Kidney capillary endothelial cell (primary cell): ENCODE measurements around the gene CEACAM4.
"Not testable (repeated sequence)": the region's sequence is repeated elsewhere in the genome, so short reads cannot be mapped to it uniquely, and the experiment has no call there.

Experiments
- DNase-seq: peaks from one replicate; pipeline ENCODE4 v3.0.0-alpha.2; 2018; ENCODE audit warnings: low spot score

CEACAM4 gene

DNA sequence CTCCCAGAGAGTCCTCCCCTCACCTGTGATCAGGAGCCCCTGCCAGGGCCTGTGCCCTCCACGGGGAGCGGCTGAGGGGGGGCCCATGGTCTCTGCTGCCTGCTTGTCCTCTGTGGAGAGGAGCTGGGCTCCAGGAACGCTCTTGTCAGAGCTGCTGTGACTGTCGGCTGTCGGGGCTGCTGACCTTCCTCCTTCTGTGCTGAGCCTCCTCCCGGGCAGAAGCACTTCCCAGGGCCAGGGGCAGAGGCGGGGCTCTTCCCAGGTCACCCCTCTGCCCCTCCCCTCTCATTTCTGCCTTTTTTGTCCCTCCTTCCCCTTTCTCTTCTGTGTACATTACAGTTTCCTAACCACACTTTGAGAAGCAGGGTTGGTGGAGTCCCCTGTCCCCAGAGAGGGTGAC is at the start of gene CEACAM4:
Gene CEACAM4 (minus strand): TSS at position 198 of the 400 bp plus-strand sequence. CDS start 111 bp downstream, at position 87.
- no peak for DNase-seq

DNA sequence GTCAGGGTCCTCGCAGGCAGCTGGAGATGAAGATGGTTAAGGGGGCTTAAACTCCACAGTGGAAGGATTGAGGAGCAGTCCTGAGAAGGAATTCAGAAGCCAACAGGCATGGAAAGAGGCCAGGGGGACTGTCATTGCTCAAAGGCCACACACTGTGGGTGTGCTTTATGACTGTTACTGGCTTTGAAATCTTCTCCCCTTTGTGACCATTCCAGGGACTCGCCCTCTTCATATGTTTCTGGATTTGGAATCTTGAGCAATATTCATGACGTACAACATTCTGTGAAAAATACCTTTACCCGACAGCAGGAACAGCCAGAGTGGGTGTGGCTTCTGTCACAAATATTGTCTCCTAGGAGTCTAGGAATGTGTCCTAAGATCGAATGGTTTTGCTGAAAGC is 44.6 kb upstream of the CEACAM4 start:
- no peak for DNase-seq

DNA sequence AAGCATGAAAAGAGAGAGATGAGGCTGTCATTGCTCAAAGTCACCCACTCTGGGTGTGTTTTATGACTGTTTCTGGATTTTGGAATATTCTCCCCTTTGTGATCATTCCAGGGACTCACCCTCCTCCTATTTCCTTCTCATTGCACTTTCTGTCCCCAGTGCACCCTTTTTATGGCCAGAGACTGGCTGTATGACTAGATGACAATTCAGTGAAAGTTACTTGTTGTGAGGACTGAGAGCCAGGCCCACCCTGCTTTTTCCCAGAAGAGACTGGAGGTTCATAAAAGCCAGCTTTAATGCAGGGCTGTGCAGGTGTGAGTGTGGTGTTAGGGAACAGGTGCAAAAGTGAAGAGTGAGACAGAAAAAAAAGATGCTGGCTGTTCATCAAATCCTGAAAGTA is 43.9 kb upstream of the CEACAM4 start:
- no peak for DNase-seq

DNA sequence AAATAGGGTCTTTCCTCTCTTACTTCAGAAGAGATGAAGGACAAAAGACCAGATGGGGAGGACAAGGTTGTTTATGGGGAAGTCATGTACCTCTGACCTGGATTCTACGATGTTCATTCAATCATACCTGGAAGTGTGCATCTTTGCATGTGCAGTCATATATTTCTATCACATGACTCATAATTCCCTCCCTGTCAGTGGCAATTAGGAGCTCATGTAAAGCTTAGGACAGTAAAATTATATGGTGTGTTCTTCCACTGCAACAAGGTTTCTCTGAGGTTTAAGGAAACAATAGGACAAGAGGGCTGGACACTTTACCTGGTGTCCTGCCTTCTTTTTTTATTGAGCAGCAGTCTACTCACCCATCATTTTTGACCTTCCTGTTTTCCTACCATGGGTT is 41.4 kb upstream of the CEACAM4 start:
- DNase-seq, result no peak

DNA sequence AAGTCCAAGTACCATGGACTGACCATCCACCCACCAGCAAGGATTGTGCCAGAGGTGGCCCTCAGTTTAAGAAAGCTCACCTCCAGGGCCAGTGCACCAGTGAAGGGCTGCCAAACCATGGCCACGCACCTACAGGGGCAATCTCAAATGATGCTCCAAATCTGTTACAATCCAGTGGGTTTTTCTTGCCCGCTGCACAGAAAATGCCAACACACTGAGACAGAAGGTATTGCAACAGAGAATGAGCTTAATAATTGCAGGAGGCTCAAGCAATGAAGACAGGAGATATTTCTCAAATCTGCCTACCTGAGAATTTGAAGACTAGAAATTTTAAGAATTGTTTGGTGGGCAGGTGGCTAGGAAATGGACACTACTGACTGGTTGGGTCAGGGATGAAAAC is 39.2 kb upstream of the CEACAM4 start:
- DNase-seq, result no peak

DNA sequence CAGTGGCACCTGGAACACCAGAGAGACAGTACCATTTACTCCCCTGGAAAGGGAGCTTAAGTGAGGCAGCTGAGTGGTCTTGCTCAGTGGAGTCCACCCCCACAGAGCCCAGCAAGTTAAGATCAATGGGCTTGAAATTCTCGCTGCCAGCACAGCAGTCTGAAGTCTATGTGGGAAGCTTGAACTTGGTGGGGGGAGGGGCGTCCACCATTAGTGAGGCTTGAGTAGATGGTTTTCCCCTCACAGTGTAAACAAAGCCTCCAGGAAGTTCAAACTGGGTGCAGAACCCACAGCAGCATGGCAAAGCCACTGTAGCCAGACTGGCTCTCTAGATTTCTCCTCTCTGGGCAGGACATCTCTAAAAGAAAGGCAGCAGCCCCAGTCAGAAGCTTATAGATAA is 30.3 kb upstream of the CEACAM4 start:
- DNase-seq, result no peak

DNA sequence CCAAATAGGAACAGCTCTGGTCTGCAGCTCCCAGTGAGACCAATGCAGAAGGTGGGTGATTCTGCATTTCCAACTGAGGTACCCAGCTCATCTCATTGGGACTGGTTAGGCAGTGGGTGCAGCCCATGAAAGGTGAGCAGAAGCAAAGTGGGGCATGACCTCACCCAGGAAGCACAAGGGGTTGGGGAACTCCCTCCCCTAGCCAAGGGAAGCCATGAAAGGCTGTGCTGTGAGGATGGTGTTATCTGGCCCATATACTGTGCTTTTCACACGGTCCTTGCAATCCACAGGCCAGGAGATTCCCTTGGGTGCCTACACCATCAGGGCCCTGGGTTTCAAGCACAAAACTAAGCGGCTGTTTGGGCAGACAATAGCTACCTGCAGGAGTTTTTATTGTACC is 29.9 kb upstream of the CEACAM4 start:
- DNase-seq, result not testable (repeated sequence)

DNA sequence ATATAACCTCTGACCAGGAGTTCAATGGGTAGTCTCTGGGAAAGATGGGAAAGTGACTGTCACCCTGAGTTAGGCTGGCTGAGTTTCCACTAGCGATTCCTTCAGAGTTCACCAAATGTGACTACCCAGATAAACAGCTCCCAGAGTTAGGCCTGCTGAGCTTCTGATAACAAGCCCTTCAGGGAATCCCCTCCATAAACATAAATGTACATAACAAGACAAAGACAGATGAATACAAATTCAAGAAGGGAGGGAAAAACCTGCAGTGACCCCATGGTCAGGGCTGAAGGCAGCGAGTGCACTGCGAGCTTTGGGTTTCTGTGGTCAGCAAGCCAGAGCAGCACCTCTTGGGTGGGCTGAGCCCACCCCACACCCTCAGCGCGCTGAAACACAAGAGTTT is 25.4 kb upstream of the CEACAM4 start:
- DNase-seq, result no peak

DNA sequence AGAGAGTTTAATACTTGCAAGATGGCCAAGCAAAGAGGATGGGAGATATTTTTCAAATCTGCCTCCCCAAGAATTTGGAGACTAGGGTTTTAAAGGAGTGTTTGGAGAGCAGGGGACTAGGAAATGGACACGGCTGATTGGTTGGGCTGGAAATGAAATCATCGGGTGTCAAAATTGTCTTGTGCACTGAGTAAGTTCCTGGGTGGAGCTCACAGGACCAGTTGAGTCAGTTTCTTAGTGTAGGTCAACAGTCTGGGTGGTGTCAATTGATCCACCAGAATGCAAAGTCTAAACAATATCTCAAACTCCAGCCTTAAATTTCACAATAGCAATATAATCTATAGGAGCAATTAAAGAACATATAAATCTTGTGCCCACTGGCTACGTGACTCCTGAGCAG is 23.0 kb upstream of the CEACAM4 start:
- no peak for DNase-seq

DNA sequence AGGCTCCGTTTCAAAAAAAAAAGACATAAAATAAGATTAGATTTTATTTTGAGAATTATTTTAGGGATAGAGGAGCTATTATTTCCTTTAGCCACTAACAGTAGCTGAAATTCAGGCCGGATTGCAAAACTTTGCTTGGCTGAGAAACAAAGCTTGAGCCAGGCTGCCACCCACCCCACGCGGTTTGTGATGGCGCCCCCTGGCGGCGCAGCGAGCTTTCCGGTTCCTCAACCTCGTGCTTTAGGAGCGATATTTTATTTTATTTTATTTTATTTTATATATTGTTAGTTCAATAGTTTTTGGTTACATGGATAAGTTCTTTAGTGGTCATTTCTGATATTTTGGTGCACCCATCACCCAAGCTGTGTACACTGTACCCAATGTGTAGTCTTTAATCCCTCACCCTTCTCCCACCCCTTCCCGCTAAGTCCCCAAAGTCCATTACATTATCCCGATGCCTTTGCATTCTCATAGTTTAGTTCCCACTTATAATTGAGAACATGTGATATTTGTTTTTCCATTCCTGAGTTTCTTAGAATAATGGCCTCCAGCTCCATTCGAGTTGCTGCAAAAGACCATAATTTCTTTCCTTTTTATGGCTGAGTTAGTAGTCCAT is 19.8 kb upstream of the CEACAM4 start:
- DNase-seq, result no peak

DNA sequence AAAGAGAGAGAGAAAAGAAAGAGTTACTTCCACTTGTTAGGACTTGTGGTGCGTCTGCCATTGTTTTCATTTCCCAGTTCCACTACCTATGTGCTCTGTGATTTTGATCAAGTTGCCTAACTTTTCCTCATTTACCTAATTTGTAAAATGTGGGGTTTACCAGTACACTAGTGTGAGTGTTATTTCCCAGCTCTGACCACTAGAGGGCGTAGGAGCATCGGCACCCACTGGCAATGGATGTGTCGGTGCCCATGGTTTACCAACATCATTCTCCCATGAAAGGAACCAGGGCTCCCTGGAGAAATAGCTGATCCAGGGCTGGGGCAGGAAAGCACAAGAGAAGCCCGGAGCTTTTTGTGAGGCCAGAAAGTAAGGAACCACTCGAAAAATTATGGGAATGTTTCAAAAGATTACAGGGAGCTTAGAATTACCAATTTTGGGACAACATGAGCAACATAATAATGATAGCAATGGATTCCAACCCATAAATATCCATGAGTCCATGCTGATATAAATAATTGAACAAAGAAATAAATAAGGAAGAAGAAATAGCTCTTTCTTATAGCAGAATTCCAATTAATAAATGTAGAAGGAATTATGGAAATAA is 15.1 kb upstream of the CEACAM4 start:
- peak; percentile 56 for DNase-seq

DNA sequence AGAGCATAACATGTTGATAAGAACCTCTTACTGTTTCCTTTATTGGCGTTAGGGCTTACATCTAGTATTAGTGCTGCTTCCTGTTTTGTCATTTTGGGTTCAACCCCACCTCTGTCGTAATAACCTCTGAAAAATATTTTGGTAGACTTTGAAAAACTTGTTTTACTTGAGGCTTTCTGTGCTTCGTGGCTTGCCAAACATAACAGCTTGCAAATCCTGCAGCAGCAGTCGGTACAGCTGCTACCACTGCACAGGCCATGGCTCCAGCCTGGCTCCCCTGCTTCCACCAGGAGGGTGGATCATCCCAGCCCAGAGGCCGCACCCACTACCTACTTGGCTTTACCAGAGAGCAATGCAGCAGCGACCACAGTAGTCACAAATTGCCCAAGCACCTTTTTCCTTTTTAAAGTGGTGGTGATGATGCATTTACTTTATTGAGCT is 11.8 kb upstream of the CEACAM4 start:
- no peak for DNase-seq

DNA sequence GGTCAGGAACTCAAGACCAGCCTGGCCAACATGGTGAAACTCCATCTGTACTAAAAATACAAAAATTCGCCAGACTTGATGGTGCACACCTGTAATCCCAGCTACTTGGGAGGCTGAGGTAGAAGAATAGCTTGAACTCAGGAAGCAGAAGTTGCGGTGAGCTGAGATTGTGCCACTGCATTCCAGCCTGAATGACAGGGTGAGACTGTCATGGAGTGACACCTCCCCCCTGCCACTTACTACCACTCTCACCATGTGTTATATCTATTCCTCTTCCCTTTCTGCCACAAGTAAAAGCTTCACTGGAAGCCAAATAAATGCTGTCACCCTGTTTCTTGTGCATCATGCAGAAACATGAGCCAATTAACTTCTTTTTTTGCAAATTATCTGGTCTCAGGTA is 10.6 kb upstream of the CEACAM4 start:
- no peak for DNase-seq

DNA sequence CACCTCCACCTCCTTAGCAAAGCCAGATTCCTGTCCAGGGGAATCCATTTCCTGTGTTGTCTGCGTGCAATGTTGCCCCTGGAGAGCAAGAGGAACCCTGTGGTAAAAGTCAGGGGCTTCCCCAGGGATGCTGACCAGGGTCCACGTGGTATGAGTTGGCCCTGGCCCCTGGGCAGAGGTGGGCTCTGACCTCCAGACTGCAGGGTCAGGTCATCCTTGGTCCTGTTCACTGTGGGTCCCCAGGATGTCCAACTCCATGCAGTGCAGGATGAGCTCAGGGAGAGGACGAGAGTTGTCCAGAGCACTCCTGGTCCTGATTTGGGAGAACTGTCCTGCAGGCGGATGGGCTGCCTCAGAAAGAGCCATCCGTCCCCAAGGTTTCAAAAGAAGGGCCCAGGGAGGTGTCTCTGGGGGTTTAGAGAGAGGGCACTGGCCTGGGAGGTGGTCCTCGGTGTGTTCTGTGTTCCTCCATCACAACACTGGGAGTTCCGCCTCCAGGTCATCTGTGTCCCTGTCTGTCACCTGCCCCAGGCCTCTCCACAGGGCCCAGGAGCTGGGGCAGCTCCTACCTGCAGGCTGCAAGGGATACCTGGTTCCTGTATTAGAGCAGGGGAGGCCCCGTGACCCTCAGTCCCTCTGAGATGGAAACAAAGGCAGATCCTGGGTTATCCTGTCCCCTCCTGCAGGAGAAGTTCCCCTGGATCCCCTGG is 1.2 kb upstream of the CEACAM4 start:
- no peak for DNase-seq

DNA sequence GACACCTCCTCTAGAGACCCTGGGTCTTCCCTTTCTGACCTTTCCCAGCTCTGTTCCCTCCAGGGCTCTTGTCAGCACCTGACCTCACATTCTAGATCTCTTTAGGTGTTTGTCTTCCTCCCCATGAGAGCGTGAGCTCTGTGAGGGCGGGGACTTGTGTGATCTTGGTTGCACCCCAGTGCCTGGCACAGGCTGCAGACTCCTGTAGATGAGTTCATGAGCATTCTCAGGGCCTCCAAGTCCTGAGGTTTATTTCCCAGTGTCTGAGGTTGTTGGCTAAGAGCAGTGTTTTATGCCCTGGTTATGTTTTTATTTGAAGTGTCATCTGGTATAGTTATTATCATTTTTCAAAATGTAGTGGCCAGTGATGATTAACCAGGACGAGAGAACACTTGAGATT is 596 bp downstream of the CEACAM4 start:
- DNase-seq, result no peak

DNA sequence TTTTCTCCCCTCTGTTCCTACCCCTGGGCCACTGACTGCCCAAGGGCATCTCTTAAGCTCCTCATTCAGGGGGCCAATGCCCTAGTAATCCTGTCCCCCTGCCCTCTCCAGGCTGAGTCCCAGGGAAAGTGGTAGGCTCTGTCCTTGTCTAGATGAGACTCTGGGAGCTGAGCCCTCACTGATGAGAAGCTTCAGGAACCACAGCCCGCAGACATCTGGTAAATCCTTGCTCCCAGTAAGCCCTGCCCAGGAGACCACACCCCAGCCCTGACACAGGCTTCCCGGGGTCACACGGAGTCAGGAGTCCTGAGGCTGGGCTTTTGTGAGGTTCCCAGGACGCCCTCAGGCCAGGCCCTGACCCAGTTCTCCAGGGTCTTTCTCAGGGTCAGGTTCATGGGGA is 1.9 kb downstream of the CEACAM4 start:
- no peak for DNase-seq

DNA sequence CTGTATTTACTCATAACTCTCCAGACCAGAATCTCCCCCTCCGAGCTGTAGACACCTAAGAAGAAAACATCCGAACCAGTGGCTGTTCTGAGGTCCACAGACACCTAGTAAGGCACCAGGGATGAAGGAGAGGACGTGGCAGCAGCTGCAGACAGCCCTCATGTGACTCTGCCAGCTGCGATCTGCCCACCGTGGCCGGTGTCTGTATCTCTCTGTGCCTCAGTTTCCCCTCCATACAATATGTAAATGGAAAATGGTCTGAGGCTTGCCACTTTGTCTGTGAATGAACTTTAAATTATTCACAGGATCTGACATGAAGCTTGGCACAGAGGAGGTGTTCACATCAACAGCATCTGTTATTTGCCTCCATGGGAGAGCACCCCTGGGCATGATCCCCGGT is 2.4 kb downstream of the CEACAM4 start:
- no peak for DNase-seq

DNA sequence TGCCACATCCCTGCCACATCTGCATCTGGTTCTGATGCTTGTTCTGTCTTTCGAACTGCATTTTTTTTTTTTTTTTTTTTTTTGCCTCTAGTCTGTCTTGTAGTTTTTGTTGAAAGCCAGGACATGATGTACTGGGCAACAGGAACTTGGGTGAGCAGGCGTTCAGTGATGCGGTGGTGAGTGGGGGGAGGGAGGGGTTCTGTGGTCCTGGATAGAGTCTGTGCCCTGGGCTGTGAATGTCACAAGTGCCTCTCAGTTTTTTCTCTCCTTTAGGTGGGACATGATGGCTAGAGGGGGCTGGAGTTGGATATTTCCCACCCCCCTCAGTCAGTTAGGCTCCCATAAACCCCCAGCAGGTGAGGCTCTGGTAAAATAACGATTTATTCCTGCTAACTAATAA is 3.5 kb downstream of the CEACAM4 start:
- DNase-seq, result no peak

DNA sequence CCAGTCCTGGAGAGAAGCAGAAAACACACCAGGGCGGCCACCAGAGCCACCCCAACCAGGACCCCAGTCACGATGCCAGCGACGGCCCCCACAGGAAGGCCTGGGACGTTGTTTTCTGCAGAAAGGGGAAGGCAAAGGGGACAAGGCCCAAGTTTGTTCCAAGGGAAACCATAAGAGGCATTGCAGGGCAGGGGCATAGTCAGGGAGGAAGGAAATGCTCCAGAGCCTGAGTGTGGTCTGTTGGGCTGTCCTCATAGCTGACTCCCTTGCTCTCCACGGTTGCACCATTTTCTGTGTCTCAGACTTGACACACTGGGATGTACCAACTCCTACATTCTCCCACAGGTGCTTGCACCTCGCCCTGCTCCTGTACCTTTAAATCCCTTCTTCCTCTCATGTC is 5.2 kb downstream of the CEACAM4 start:
- no peak for DNase-seq

DNA sequence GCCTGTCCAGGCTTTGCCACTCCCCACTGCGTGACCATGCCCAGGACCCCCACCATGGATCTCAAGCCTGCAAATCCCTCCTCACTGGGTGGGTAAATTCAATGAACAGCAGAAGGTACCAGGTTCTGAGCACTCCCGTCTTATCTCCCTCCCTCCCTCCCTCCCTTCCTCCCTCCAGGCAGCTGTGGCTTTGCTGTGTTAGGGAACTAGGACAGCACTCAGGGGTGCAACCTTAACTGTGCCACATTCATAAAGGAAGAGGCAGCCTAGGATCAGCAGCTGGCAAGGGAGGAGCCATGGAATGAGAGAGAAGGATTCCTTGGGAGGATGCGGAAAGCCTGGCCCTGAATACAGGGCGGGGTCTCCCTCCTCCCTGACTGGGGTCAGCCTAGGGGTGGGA is 5.6 kb downstream of the CEACAM4 start:
- DNase-seq, result no peak

DNA sequence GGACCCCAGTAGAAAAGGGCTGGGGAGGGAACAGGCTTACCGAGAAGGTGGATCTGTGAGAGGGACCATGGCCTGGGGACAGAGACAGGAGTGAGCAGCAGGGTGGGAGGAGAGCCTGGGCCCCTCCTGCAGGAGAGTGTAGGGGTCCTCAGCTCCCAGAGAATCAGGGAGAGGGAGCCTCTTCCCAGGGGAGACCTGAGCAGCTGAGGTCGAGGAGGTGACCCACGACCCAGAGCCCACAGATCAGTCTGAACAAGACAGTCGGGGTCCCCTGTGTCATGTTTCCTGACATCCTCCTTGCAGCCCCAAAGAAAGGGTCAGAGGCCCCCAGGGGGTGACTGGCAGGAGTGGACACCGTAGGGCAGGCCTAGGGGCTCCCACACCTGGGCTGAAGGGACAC is 6.7 kb downstream of the CEACAM4 start:
- no peak for DNase-seq

DNA sequence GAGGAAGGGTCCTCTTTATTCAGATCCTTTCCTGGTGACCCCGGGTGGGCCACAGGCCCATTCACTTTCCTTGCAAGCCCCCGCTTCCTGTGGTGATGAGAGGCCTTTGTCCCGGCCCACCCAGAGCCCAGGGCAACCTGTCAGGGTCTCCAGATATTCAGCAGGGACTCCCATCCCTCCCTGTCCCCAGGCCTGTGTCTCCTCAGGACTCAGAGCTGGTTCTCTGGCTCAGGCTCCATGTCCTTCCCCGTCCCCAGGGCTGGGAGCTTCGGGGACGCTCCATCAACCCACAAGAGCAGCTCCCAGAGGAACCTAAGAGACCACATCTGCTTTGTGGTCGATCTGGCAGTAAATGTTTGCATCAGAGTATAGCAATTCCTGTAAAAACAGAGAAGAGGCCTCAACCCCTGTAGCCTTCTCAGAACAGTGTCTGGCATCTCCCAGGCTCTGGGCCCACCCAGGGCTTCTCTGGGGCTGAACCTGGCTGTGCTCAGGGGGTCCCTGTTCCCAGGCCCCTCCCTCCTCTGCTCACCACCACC is 7.8 kb downstream of the CEACAM4 start:
- no peak for DNase-seq

DNA sequence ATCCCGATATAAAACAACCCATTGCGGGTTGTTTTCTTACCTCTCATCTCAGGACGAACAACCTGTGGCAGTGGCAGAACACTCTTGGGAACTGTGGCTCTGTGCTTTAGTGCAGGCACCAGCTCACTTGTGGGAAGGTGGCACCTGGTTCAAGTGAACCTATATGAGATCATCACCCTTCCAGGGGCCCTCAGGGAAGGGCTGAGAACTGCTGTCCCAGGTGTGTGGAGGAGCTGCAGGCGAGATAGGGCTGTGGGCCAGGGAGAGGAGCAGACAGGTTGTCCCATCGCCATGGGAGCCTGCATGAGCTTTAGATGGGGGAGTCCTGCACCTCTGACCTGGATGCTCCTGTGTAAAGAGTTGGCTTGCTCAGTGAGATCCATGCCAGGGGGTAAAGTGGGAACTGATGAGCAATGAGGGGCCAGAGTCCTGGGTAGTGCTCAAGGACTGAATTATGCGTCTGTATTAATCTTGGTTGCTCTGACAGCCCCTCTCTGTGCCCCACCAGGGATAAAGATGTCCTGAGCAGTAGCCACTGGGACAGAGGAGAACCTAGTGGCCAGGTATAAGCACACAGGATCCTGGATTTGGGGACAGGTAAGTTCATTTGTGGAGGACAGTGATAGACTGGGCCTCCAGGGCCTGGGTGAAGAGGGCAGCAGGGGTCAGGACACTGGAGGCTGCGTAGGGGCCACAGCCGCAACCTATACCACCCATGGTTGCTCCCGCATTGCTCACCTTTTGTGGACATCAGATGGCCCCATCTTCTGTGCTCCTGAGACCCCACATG is 8.7 kb downstream of the CEACAM4 start:
- DNase-seq, result no peak
